ENCODE results near the gene FARS2.

The FARS2 gene

DNA sequence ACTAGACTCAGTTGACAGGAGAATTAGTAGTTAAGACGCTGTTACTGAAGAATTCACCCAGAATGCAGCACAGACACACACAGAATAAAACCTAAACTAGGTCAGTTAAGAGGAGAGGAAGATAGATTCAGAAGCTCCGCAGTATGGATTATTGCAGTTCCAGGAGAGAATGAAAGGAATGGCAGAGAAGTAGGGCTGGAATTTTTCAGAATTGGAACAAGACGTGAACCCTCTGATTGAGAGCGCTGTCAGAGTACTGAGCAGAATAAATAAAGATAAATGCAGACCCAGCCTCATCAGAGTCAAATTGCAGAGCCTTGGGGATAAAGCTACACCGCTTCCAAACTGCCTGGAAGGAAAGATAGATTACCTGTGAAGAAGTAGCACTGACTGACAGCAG is 344.6 kb downstream of the FARS2 start:
- DNase-seq (ENCODE audit: low read depth, low spot score), result no peak
- in situ Hi-C loops (cut with HindIII; ENCODE audit: low sequenced_read_pairs), result no loop called here
- TF ChIP-seq CTCF (IDR thresholded peaks at IDR 0.05; ENCODE audit: low read depth, low read length), result no peak
- H3K4me3 ChIP-seq (ENCODE audit: low read depth, low read length), result no peak overlapping the region

DNA sequence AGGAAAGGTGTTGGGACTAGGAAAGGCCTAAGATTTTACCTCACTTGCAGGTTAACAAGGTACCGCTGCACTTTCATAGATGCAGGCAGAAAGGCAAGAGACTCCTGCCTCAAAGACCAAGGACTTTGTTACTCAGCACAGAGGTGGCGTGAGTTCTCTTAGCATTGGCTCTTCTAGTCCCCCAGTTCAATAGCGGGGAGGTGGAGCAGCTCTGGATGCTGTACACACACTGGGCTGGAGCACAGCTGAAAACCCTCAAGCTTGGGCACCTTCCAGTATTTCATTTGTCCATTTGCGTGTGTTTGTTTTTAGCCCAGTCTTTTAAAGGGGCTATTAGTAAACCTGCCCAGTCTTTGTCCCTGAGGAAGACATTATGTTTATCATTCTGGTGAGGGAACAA is 345.2 kb downstream of the FARS2 start:
- H3K4me3 ChIP-seq (ENCODE audit: low read depth, low read length), result no peak overlapping the region
- no peak for TF ChIP-seq CTCF (IDR thresholded peaks at IDR 0.05; ENCODE audit: low read depth, low read length)
- in situ Hi-C loops (cut with HindIII; ENCODE audit: low sequenced_read_pairs), result no loop called here
- DNase-seq (ENCODE audit: low read depth, low spot score), result no peak

DNA sequence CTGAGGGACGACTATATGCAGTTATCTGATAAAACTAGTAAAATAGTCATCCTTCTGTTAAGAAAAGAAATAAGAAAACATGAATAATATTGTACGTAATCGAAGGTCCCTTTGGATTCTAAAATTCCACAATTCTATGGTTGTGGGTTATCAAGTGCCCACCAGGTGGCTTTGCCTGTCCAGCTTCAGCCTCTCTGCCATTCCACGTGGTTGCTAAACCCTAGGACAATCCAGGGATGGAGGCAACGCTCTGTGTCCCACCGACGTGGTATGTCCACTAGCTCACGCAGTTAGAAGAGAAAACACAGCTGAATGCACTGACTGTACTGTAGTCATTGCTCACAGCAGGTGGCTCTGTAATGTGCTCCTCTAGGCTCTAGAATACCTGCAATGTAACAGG is 349.3 kb downstream of the FARS2 start:
- in situ Hi-C loops (cut with HindIII; ENCODE audit: low sequenced_read_pairs), result no loop called here
- no peak overlapping the region for H3K4me3 ChIP-seq (ENCODE audit: low read depth, low read length)
- TF ChIP-seq CTCF (IDR thresholded peaks at IDR 0.05; ENCODE audit: low read depth, low read length), result no peak
- DNase-seq (ENCODE audit: low read depth, low spot score), result no peak

GRCh38 chr6:5617179-5617578 is 355.9 kb downstream of the FARS2 start:
- no peak for DNase-seq (ENCODE audit: low read depth, low spot score)
- H3K4me3 ChIP-seq (ENCODE audit: low read depth, low read length), result no peak overlapping the region
- TF ChIP-seq CTCF (IDR thresholded peaks at IDR 0.05; ENCODE audit: low read depth, low read length), result no peak
- in situ Hi-C loops (cut with HindIII; ENCODE audit: low sequenced_read_pairs), result no loop called here

DNA sequence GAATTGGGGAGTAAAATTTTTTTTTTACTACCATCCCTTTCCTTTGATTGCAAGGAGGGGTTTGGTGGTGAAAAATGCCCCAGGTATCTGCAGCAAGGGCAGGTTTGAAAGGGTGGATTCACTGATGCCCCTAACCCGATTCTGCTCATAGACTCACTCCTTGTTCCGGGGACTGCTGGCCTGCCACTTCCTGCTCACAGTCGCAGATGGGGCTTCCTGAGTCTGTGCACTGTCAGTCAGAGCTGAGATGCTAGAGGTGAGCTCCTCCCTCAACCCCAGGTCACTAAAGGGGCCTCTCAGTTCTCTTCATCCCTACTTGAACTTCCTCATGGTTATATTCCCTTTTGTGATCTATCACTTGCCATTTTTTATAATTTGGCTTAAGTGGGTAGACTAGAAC is 357.9 kb downstream of the FARS2 start:
- no peak for TF ChIP-seq CTCF (IDR thresholded peaks at IDR 0.05; ENCODE audit: low read depth, low read length)
- H3K4me3 ChIP-seq (ENCODE audit: low read depth, low read length), result no peak overlapping the region
- in situ Hi-C loops (cut with HindIII; ENCODE audit: low sequenced_read_pairs), result no loop called here
- DNase-seq (ENCODE audit: low read depth, low spot score), result no peak

- TF ChIP-seq CTCF (IDR thresholded peaks at IDR 0.05; ENCODE audit: low read depth, low read length), result no peak
- in situ Hi-C loops (cut with HindIII; ENCODE audit: low sequenced_read_pairs), result no loop called here
- no peak for DNase-seq (ENCODE audit: low read depth, low spot score)
- no peak overlapping the region for H3K4me3 ChIP-seq (ENCODE audit: low read depth, low read length)
These were observed 361.1 kb downstream of the FARS2 start for GRCh38 chr6:5622276-5623005.

Data from astrocyte of the spinal cord (primary cell).